Ovary (tissue), 9 donors: ENCODE measurements around the gene KIF13A. TPM values are rescaled to one million over a fixed set of nuclear protein-coding genes. Genes with fewer than 3 reads are reported as not detected.

Experiments used
- DNase-seq, 5 donors: peaks; one replicate each; pipeline ENCODE4 v3.0.0-alpha.2; 2019 to 2020
- H3K27ac ChIP-seq, 2 donors: fragments of 200-600 bp; one replicate each; pipeline versions ENCODE4 v1.5.1 to v1.8.0; 2019 to 2022
- H3K27me3 ChIP-seq: fragments of 200-600 bp; one replicate; pipeline ENCODE4 v1.8.0; 2022
- H3K36me3 ChIP-seq: fragments of 200-600 bp; sonication (generic); one replicate; pipeline ENCODE4 v1.5.1; 2019
- H3K4me1 ChIP-seq: one replicate; pipeline ENCODE4 v1.8.1; 2013; ENCODE audit warnings: mild to moderate bottlenecking, moderate library complexity; ENCODE audit not compliant: insufficient read depth
- H3K4me3 ChIP-seq: fragments of 200-600 bp; sonication (generic); one replicate; pipeline ENCODE4 v1.5.1; 2017
- H3K9me3 ChIP-seq, 2 donors: fragments of 200-600 bp in 1 of 2; sonication (generic) in 1 of 2; one replicate each; pipeline versions ENCODE4 v1.5.1 to v1.8.1; 2013 to 2019; ENCODE audit warnings: mild to moderate bottlenecking in 1 of 2, moderate library complexity in 1 of 2
- CTCF ChIP-seq, 3 donors: fragments of 450-650 bp in 2 of 3; fragments of 200-600 bp in 1 of 3; IDR thresholded peaks; one replicate each; pipeline versions ENCODE4 v1.5.1 to v1.8.0; 2016 to 2022; ENCODE audit warnings: antibody characterized with exemption in 3 of 3, mild to moderate bottlenecking in 1 of 3
- EP300 ChIP-seq: sonication (generic); formaldehyde crosslinking; IDR thresholded peaks from one replicate; pipeline ENCODE4 v1.6.1; 2017; ENCODE audit warnings: antibody characterized with exemption
- POLR2A ChIP-seq: fragments of 450-650 bp; IDR thresholded peaks from one replicate; pipeline ENCODE4 v1.6.1; 2017; ENCODE audit warnings: antibody characterized with exemption, mild to moderate bottlenecking, moderate library complexity
- WGBS, 3 donors: extraction: QIAGEN DNeasy Blood & Tissue Kit in 1 of 3; methylation state at CpG; one replicate each; pipeline versions ENCODE4 v1.1.5 to v1.1.7; 2013 to 2017; 5-methylcytosine and 5-hydroxymethylcytosine counted together
- intact Hi-C, 4 donors: fragments of 100-400 bp; cut with DNase I; formaldehyde crosslinking; loops; one replicate each; pipeline versions ENCODE4 v1.11.0 to v1.15.1; 2022 to 2023
- polyA plus RNA-seq, 2 donors: library from polyadenylated mRNA; stranded (reverse); fragments of 200-250 nt in 1 of 2; fragments of 350-450 nt in 1 of 2; fragmentation: Illumina TruSeq in 1 of 2; extraction: RNeasy Lipid Tissue Mini Kit (QIAGEN cat#74804) in 1 of 2; gene quantifications; one replicate each; pipeline ENCODE4 v1.2.3, GENCODE V29; 2013 to 2014
- total RNA-seq, 7 donors: library from RNA; depleted of rRNA in 2 of 7; stranded (reverse); fragments of >200 nt in 2 of 7; fragmentation: NEBNext Ultra II Directional in 3 of 7; extraction: Animal tissue kit (Norgen Biotek cat#: 25700) in 3 of 7; gene quantifications; one replicate each; pipeline versions ENCODE4 v1.1.0 to v1.2.4, GENCODE V29; 2016 to 2023
- donor health status: DM: no; HTN: no; CAD: no; lungs with moderate emphysema.
- donor health status: DM: no; HTN: no; CAD: no.
- donor health status: Bipolar disorder and iron deficiency.
- donor health status: DM: yes; HTN: yes; CAD: no.
- donor health status: DM: no; HTN: no; CAD: no.
- donor health status: DM: yes; HTN: yes; CAD: no.

The KIF13A gene
- total and polyA plus RNA-seq, 9 donors, result 18.4 to 44.4 (median 38.0) TPM

DNA sequence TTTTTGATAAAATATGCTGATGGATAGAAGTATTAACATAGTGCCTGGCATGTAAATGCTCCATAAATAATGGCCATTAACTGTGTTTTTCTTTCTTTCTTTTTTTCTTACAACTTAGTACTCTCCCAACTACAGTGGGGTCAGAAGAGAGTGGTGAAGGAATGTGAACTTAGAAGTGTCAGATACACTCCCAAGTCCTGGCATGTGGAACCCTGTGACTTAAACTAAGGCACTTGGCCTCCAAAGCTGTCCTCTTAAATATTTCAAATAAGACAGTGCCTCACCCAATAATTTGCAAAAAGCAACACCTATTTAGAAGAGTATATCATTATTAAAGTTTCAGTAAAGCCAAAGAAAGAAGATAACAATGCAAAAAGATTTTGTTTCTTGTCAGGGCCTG, 151.7 kb downstream of the KIF13A start:
- Histone ChIP-seq H3K4me3 (no peak overlapping the region), H3K9me3 (no peaks in the 10 kb centered on the region), H3K27me3 (no peaks in the 10 kb centered on the region), H3K36me3 (no peaks in the 10 kb centered on the region), H3K4me1 (no peaks in the 10 kb centered on the region), H3K27ac (no peak overlapping the region)
- intact Hi-C loops, result no loop called here
- DNase-seq, result no peak
- TF ChIP-seq POLR2A, result no peak

DNA sequence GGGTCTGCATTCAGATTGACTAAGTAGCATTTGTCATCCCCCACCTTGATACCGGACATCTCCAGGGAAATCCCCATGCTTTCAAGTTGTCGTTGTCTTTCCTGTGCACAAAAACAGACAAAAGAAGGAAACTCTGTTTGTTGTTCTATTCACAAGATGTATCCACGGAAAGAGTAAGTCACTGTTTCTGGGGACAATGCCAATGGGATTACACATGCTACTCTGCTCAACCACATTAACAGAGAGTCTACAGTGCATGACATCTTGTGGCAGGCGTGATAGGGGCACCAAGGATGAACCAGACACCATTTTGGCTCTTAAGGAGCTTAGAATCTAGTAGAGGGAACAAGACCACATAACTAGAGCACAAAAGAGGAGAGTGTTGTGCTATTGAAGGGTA, 156.3 kb downstream of the KIF13A start:
- Histone ChIP-seq H3K27me3 (no peaks in the 10 kb centered on the region), H3K9me3 (no peaks in the 10 kb centered on the region), H3K4me3 (no peak overlapping the region), H3K4me1 (no peaks in the 10 kb centered on the region), H3K27ac (no peak overlapping the region), H3K36me3 (no peaks in the 10 kb centered on the region)
- WGBS, 3 donors, result 77 to 87% (median 80%) methylated on average over 4 of the region's 4 CpGs
- no peak for TF ChIP-seq EP300
- no peak for TF ChIP-seq CTCF (IDR thresholded peaks at IDR 0.05)
- no peak for TF ChIP-seq POLR2A
- DNase-seq, result no peak
- intact Hi-C loops, result no loop called here

DNA sequence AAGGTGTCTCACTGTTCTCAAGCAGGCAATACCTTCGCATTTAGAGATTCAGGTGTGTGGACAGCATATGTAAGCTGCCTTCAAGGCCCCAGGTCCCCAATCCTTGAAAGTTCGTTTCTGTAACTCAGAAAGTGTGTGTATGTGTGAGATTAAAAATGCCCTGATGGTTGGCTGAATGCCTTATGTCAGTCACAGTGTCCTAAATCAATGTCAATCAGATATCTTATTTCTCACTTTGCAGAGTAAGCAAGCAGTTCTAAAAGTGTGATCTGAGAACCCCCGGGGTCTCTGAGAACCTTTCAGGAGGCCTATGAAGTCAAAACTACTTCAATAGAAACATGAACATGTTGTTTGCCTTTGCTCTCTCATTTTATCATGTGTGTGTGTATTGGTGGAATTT, 157.5 kb downstream of the KIF13A start:
- WGBS, 3 donors, result 93 to 100% (median 93%) methylated on average over 3 of the region's 3 CpGs
- TF ChIP-seq POLR2A (no peak), CTCF (IDR thresholded peaks at IDR 0.05) (no peak), EP300 (no peak)
- intact Hi-C loops, result loop anchor here in 1 of 4 donors (10.0 kb wide), 1 partner anchor 295 kb away; the partner anchor contains the start of gene NHLRC1
- H3K27me3 ChIP-seq, result no peaks in the 10 kb centered on the region
- no peak overlapping the region for H3K27ac ChIP-seq
- H3K9me3 ChIP-seq, result no peaks in the 10 kb centered on the region
- no peaks in the 10 kb centered on the region for H3K4me1 ChIP-seq
- no peaks in the 10 kb centered on the region for H3K36me3 ChIP-seq
- H3K4me3 ChIP-seq, result no peak overlapping the region
- DNase-seq, result no peak

DNA sequence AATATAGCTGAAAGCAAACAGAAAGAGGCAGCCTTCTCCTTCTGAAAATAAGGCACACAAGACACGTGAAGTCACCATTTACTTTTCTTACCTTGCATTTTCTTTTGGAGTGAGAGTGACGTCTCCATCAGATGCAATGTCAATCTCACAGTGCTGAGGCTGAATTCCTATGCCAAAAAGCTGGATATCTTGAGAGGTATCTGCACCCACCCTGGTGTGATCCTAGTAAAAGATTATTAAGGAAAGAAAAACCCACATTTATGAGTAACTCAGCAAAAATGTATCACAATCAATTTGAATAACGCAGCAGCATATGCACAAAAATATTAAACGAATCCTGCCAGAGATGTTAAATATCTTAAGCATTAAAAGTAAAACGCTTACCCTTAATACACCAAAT, 159.3 kb downstream of the KIF13A start:
- no peaks in the 10 kb centered on the region for H3K36me3 ChIP-seq

GRCh38 chr6:17826301-17826700, 161.1 kb downstream of the KIF13A start:
- Histone ChIP-seq H3K9me3 (no peaks in the 10 kb centered on the region), H3K4me1 (no peaks in the 10 kb centered on the region), H3K4me3 (no peak overlapping the region), H3K27me3 (no peaks in the 10 kb centered on the region), H3K36me3 (no peaks in the 10 kb centered on the region), H3K27ac (no peak overlapping the region)
- TF ChIP-seq POLR2A, result no peak
- no peak for TF ChIP-seq CTCF (IDR thresholded peaks at IDR 0.05)
- TF ChIP-seq EP300, result no peak
- no peak for DNase-seq
- intact Hi-C loops, result loop anchor here in 1 of 4 donors (10.0 kb wide), 1 partner anchor 298 kb away; the partner anchor contains the start of gene NHLRC1

More for the DNA sequence above, 159.3 kb downstream of the KIF13A start:
- Histone ChIP-seq H3K4me1 (no peaks in the 10 kb centered on the region), H3K4me3 (no peak overlapping the region), H3K27ac (no peak overlapping the region), H3K27me3 (no peaks in the 10 kb centered on the region), H3K9me3 (no peaks in the 10 kb centered on the region)
- DNase-seq, result no peak
- intact Hi-C loops, result loop anchor here in 1 of 4 donors (10.0 kb wide), 1 partner anchor 297 kb away; the partner anchor contains the start of gene NHLRC1
- WGBS, 3 donors, result 87 to 89% (median 88%) methylated on average over 5 of the region's 5 CpGs
- no peak for TF ChIP-seq EP300
- no peak for TF ChIP-seq CTCF (IDR thresholded peaks at IDR 0.05)
- no peak for TF ChIP-seq POLR2A
